A549 (cell line): Measurements from ENCODE around the gene AAGAB. TPM values are rescaled to one million over a fixed set of nuclear protein-coding genes. Genes with fewer than 3 reads are reported as not detected.

Source experiments
- ATAC-seq, 2 experiments: fragments of 200-7000 bp in 1 of 2; fragments of >200 bp in 1 of 2; cut with Nextera tagmentation in 1 of 2; cut with Tn5 transposase in 1 of 2; 3 replicates each; pipeline versions ENCODE4 v1.8.0 to v1.9.1; 2018 to 2020; ENCODE audit warnings: mild to moderate bottlenecking in 1 of 2, moderate library complexity in 1 of 2
- CTCF ChIA-PET: fragments of 300-600 bp; sonication (Branson Sonifier 250); formaldehyde crosslinking; extraction: SDS; loops from one replicate; lab custom pipeline; 2021; ENCODE audit warnings: antibody characterized with exemption, inconsistent platforms; lab: Yijun Ruan, JAX
- POLR2A ChIA-PET: fragments of 350-600 bp; formaldehyde crosslinking; extraction: SDS; loops from one replicate; lab custom pipeline; 2021; ENCODE audit warnings: antibody characterized with exemption, inconsistent platforms; lab: Yijun Ruan, JAX
- DNase-seq, 2 experiments: peaks; one replicate each; pipeline versions ENCODE4 v3.0.0 to v3.0.0-alpha.2; 2011 to 2016; ENCODE audit warnings: low read depth in 1 of 2, low spot score in 1 of 2
- FAIRE-seq: peaks from 2 replicates; lab custom pipeline; 2011; peaks lifted over from hg19 to GRCh38; lab: Jason Lieb, UNC
- H3K27ac ChIP-seq, 2 experiments: fragments of >200 bp; sonication (Bioruptor Twin); formaldehyde crosslinking; 3 replicates each; pipeline ENCODE4 v1.5.1; 2016 to 2017
- H3K4me1 ChIP-seq: fragments of >200 bp; sonication (Bioruptor Twin); formaldehyde crosslinking; 3 replicates; pipeline ENCODE4 v1.6.1; 2016
- H3K4me2 ChIP-seq: fragments of >200 bp; sonication (Bioruptor Twin); formaldehyde crosslinking; 3 replicates; pipeline ENCODE4 v1.6.1; 2016
- H3K4me3 ChIP-seq: fragments of >200 bp; sonication (Bioruptor Twin); formaldehyde crosslinking; 3 replicates; pipeline ENCODE4 v1.5.1; 2016
- H3K9me3 ChIP-seq: fragments of >200 bp; sonication (Bioruptor Twin); formaldehyde crosslinking; 3 replicates; pipeline ENCODE4 v1.6.1; 2016
- BCL3 ChIP-seq: fragments of >200 bp; sonication (Bioruptor Twin); formaldehyde crosslinking; IDR thresholded peaks from 3 replicates; pipeline ENCODE4 v1.6.1; 2016
- CBX2 ChIP-seq: fragments of 200-600 bp; sonication (generic); IDR thresholded peaks from 2 replicates; pipeline ENCODE4 v1.6.1; 2016; ENCODE audit warnings: low read depth, mild to moderate bottlenecking, borderline replicate concordance
- CTCF ChIP-seq: fragments of >200 bp; sonication (Bioruptor Twin); formaldehyde crosslinking; IDR thresholded peaks from 3 replicates; pipeline ENCODE4 v1.5.1; 2016
- EHMT2 ChIP-seq: fragments of 200-600 bp; sonication (generic); IDR thresholded peaks from 2 replicates; pipeline ENCODE4 v1.6.1; 2016; ENCODE audit warnings: antibody characterized with exemption, low read depth, mild to moderate bottlenecking, moderate library complexity
- EP300 ChIP-seq, 2 experiments: fragments of >200 bp; sonication (Bioruptor Twin); formaldehyde crosslinking; IDR thresholded peaks; 2 replicates in 1 of 2; 3 replicates in 1 of 2; pipeline ENCODE4 v1.6.1; 2016 to 2017
- ESRRA ChIP-seq: fragments of 150-350 bp; IDR thresholded peaks from 2 replicates; pipeline ENCODE4 v1.6.1; 2014; ENCODE audit warnings: mild to moderate bottlenecking, low read length, borderline replicate concordance
- FOSL2 ChIP-seq, 2 experiments: fragments of 450-650 bp in 1 of 2; fragments of >200 bp in 1 of 2; sonication (Bioruptor Twin) in 1 of 2; formaldehyde crosslinking; IDR thresholded peaks; 2 replicates each; pipeline versions ENCODE4 v1.5.0 to v1.6.1; 2016 to 2020; ENCODE audit warnings: mild to moderate bottlenecking in 1 of 2, moderate library complexity in 1 of 2
- GATA3 ChIP-seq: IDR thresholded peaks from 2 replicates; pipeline ENCODE4 v1.6.1; 2012; ENCODE audit warnings: borderline replicate concordance
- HOXA7 ChIP-seq: fragments of 250-450 bp; sonication (Bioruptor Pico); IDR thresholded peaks from 2 replicates; pipeline ENCODE4 v1.5.0; 2020; ENCODE audit warnings: mild to moderate bottlenecking, moderate library complexity
- HOXB13 ChIP-seq: fragments of 250-450 bp; sonication (Bioruptor Pico); IDR thresholded peaks from 2 replicates; pipeline ENCODE4 v1.5.0; 2020; ENCODE audit warnings: low read depth, mild to moderate bottlenecking, moderate library complexity
- HOXB5 ChIP-seq: fragments of 250-450 bp; sonication (Bioruptor Pico); IDR thresholded peaks from 2 replicates; pipeline ENCODE4 v1.5.0; 2020; ENCODE audit warnings: mild to moderate bottlenecking, moderate library complexity
- JUN ChIP-seq, 2 experiments: fragments of >200 bp; sonication (Bioruptor Twin); formaldehyde crosslinking; IDR thresholded peaks; 2 replicates in 1 of 2; 3 replicates in 1 of 2; pipeline ENCODE4 v1.6.1; 2016 to 2017
- MAX ChIP-seq: IDR thresholded peaks from 2 replicates; pipeline ENCODE4 v1.6.1; 2012
- MYC ChIP-seq: IDR thresholded peaks from 2 replicates; pipeline ENCODE4 v1.6.1; 2012; ENCODE audit warnings: mild to moderate bottlenecking, inconsistent platforms, low read length, improper control_type of control experiment, borderline replicate concordance
- NFE2L2 ChIP-seq: fragments of 150-350 bp; conservative IDR thresholded peaks from 2 replicates; pipeline ENCODE4 v1.6.1; 2014; ENCODE audit warnings: low read length
- NPAS2 ChIP-seq: fragments of 250-450 bp; sonication (Bioruptor Pico); IDR thresholded peaks from 2 replicates; pipeline ENCODE4 v1.8.0; 2022; ENCODE audit warnings: mild to moderate bottlenecking, moderate library complexity, borderline replicate concordance
- PBX3 ChIP-seq: IDR thresholded peaks from 2 replicates; pipeline ENCODE4 v1.6.1; 2012
- POLR2A ChIP-seq: IDR thresholded peaks from 2 replicates; pipeline ENCODE4 v1.6.1; 2012; ENCODE audit warnings: mild to moderate bottlenecking, low read length
- RFX5 ChIP-seq: fragments of 450-650 bp; IDR thresholded peaks from 2 replicates; pipeline ENCODE4 v1.7.1; 2014; ENCODE audit warnings: antibody characterized with exemption, mild to moderate bottlenecking, moderate library complexity
- RNF2 ChIP-seq: fragments of 200-600 bp; sonication (generic); IDR thresholded peaks from 2 replicates; pipeline ENCODE4 v1.6.1; 2016; ENCODE audit warnings: low read depth, mild to moderate bottlenecking, antibody characterized with exemption, moderate library complexity, borderline replicate concordance
- SREBF2 ChIP-seq: fragments of 450-650 bp; IDR thresholded peaks from 2 replicates; pipeline ENCODE4 v1.6.1; 2014; ENCODE audit warnings: mild to moderate bottlenecking, moderate library complexity
- TP53 ChIP-seq: fragments of 250-450 bp; sonication (Bioruptor Pico); IDR thresholded peaks from 2 replicates; pipeline ENCODE4 v1.5.0; 2021; ENCODE audit warnings: mild to moderate bottlenecking, moderate library complexity
- ZC3H11A ChIP-seq: fragments of 450-650 bp; IDR thresholded peaks from 2 replicates; pipeline ENCODE4 v1.6.1; 2014; ENCODE audit warnings: antibody characterized with exemption, mild to moderate bottlenecking
- whole genome bisulfite sequencing: methylation state at CpG from one replicate; pipeline ENCODE4 v1.1.6; 2017; ENCODE audit errors: missing lambda C conversion rate; 5-methylcytosine and 5-hydroxymethylcytosine counted together
- polyA plus RNA-seq, 4 experiments: library from polyadenylated mRNA; depleted of rRNA in 3 of 4; stranded (reverse); fragments of >200 nt; fragmentation: RNase III in 1 of 4; extraction: RNeasy Plus Mini Kit Qiagen cat#74134 plus additional on column Dnase treatment in 1 of 4; gene quantifications; 2 replicates in 3 of 4; 3 replicates in 1 of 4; pipeline ENCODE4 v1.2.3, GENCODE V29; 2011 to 2017
- TF ChIP-seq, protein P1 (sequence below): IDR thresholded peaks from 2 replicates; pipeline ENCODE4 v1.6.1; 2012; ENCODE audit warnings: low read depth, borderline replicate concordance
- TF ChIP-seq, protein P2 (sequence below): fragments of 250-450 bp; sonication (Bioruptor Pico); IDR thresholded peaks from 2 replicates; pipeline ENCODE4 v1.5.0; 2021; ENCODE audit warnings: mild to moderate bottlenecking, moderate library complexity, borderline replicate concordance

Gene AAGAB
- polyA plus RNA-seq, 2 of the 4 experiments (the other 2 are of a cell fraction), result 68.9 to 107 TPM

- H3K4me2 ChIP-seq, result peak overlapping the region; percentile 65
- peak; percentile 57 to 65 for ATAC-seq
- no peak overlapping the region; the same call in 2 of the 3 replicates for H3K4me3 ChIP-seq
- peaks cover 95% of the 10 kb centered on the region for H3K4me1 ChIP-seq
- peak; percentile 44; the same call in 1 of the 2 replicates for TF ChIP-seq MAX
- TF ChIP-seq HOXB13 (CRISPR knock-in tag), result peak; percentile 41; the same call in 1 of the 2 replicates
- TF ChIP-seq, protein P1, sequence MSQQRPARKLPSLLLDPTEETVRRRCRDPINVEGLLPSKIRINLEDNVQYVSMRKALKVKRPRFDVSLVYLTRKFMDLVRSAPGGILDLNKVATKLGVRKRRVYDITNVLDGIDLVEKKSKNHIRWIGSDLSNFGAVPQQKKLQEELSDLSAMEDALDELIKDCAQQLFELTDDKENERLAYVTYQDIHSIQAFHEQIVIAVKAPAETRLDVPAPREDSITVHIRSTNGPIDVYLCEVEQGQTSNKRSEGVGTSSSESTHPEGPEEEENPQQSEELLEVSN, result no peak
- no peak for TF ChIP-seq CTCF
- no peak for TF ChIP-seq CBX2
- TF ChIP-seq MYC, result 0 out of 2 replicates have a peak, but pooled peaks have one; percentile 31
- no peak for TF ChIP-seq NPAS2 (CRISPR knock-in tag)
- 0 out of 5 replicates have a peak, but pooled peaks of 1 of the 2 experiments have one; percentile 7 for TF ChIP-seq JUN (IDR thresholded peaks at IDR 0.05)
- TF ChIP-seq FOSL2 (IDR thresholded peaks at IDR 0.05), result peak; percentile 43; the same call in 1 of the 2 replicates
- peak; percentile 94 for TF ChIP-seq FOSL2 (CRISPR knock-in tag; IDR thresholded peaks at IDR 0.05)
- TF ChIP-seq ZC3H11A, result no peak
- TF ChIP-seq TP53 (CRISPR knock-in tag), result no peak
- TF ChIP-seq RNF2, result no peak
- 0 out of 2 replicates have a peak, but pooled peaks have one; percentile 23 for TF ChIP-seq GATA3
- TF ChIP-seq POLR2A, result no peak
- 0 out of 2 replicates have a peak, but pooled peaks have one; percentile 3 for TF ChIP-seq HOXA7 (CRISPR knock-in tag)
- TF ChIP-seq, all 56 proteins: peak for 7
- Histone ChIP-seq H3K9me3 (no peaks in the 10 kb centered on the region), H3K27ac (peak overlapping the region; percentile 74 to 84)
- DNase-seq, result peak; percentile 84 to 94
- ChIA-PET POLR2A (interaction anchor here (0.7 to 1.4 kb wide), 4 partner anchors 47 to 228 kb away, joined by 3 to 4 read pairs (median 3); partner anchors contain the start of gene SMAD3), CTCF (interaction anchor here (0.5 to 1.9 kb wide), 12 partner anchors 8 to 568 kb away, joined by 3 to 7 read pairs (median 3); no protein-coding TSS in a partner anchor)
- FAIRE-seq, result no peak
- 26% methylated on average over 9 of the region's 9 CpGs for WGBS
These were observed 79.4 kb downstream of the AAGAB start for GRCh38 chr15:67174864-67175573.

DNA sequence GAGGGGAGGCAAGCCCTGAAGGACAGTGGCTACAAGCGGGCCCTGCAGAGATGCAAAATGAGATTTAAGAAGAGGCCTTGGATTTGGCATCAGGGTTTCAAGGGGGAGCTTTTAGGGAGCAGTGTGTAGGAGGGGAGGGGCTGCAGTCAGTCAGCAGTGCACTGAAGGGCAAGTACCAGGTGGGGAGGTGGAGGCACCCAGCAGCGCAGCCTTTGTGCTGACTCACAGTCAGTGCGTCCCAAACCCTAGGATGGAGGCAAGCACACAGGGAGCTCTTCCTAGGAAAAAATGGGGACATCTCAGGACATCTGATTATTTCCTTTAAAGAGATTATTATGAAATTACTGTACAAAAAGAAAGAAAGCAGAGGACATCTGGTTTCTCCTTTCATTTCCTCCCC, 80.0 kb downstream of the AAGAB start:
- DNase-seq (no peak), FAIRE-seq (no peak), ATAC-seq (peak; percentile 0 to 13; a peak in 2 of 6 replicates)
- ChIA-PET CTCF (interaction anchor here (0.6 to 1.4 kb wide), 7 partner anchors 9 to 228 kb away, joined by 3 to 4 read pairs (median 3); no protein-coding TSS in a partner anchor), POLR2A (interaction anchor here (0.5 to 1.4 kb wide), 5 partner anchors 10 to 228 kb away, joined by 3 to 4 read pairs (median 4); no protein-coding TSS in a partner anchor)
- Histone ChIP-seq H3K9me3 (no peaks in the 10 kb centered on the region), H3K27ac (peak overlapping the region; percentile 74 to 84), H3K4me1 (peaks cover 94% of the 10 kb centered on the region), H3K4me2 (peak overlapping the region; percentile 65), H3K4me3 (no peak overlapping the region; the same call in 2 of the 3 replicates)
- WGBS, result 78% methylated on average over 3 of the region's 3 CpGs
- no peak for TF ChIP-seq TP53 (CRISPR knock-in tag)

GRCh38 chr15:67173786-67174185, 80.7 kb downstream of the AAGAB start:
- POLR2A ChIA-PET, result interaction anchor here (0.5 to 0.6 kb wide), 2 partner anchors 10 to 49 kb away, joined by 4 read pairs; no protein-coding TSS in a partner anchor
- Histone ChIP-seq H3K9me3 (no peaks in the 10 kb centered on the region), H3K4me2 (peak overlapping the region; percentile 65; the same call in 2 of the 3 replicates), H3K4me1 (peaks cover 91% of the 10 kb centered on the region), H3K27ac (peak overlapping the region; percentile 74 to 84), H3K4me3 (no peak overlapping the region)
- DNase-seq, result no peak
- no peak for FAIRE-seq
- ATAC-seq, result no peak
- WGBS, result 92% methylated on average over 8 of the region's 8 CpGs
- CTCF ChIA-PET, result interaction anchor here (1.2 to 2.8 kb wide), 3 partner anchors 9 to 57 kb away, joined by 3 to 6 read pairs (median 4); no protein-coding TSS in a partner anchor
- TF ChIP-seq HOXB5 (CRISPR knock-in tag) (no peak), SREBF2 (no peak), PBX3 (no peak), EP300 (IDR thresholded peaks at IDR 0.05) (no peak), NFE2L2 (no peak), EHMT2 (no peak), ESRRA (no peak), BCL3 (no peak), RFX5 (no peak)
- TF ChIP-seq, protein P2, sequence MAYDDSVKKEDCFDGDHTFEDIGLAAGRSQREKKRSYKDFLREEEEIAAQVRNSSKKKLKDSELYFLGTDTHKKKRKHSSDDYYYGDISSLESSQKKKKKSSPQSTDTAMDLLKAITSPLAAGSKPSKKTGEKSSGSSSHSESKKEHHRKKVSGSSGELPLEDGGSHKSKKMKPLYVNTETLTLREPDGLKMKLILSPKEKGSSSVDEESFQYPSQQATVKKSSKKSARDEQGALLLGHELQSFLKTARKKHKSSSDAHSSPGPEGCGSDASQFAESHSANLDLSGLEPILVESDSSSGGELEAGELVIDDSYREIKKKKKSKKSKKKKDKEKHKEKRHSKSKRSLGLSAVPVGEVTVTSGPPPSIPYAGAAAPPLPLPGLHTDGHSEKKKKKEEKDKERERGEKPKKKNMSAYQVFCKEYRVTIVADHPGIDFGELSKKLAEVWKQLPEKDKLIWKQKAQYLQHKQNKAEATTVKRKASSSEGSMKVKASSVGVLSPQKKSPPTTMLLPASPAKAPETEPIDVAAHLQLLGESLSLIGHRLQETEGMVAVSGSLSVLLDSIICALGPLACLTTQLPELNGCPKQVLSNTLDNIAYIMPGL (CRISPR knock-in tag), result no peak
